ENCODE measurements around the gene PLEKHA6. TPM values are rescaled to one million over a fixed set of nuclear protein-coding genes. Genes with fewer than 3 reads are reported as not detected.

Gene PLEKHA6
- total RNA-seq, 1 experiment from 2014 or later, result 2.1 TPM

GRCh38 chr1:204380293-204380831 is 20.6 kb upstream of the PLEKHA6 start:
- TF ChIP-seq CTCF (conservative IDR thresholded peaks at IDR 0.05), result no peak
- no peak overlapping the region for H3K4me2 ChIP-seq (ENCODE audit: insufficient read depth, insufficient read length, low read length)
- H4K91ac ChIP-seq (ENCODE audit: insufficient read length, low read depth, low read length), result no peak overlapping the region
- no peak overlapping the region for H2BK15ac ChIP-seq (ENCODE audit: low read depth, low read length)
- Mint-ChIP-seq H3K27ac (no peak overlapping the region), H3K36me3 (ENCODE audit: insufficient read depth in 1 of 3, low read depth in 3 of 3) (no peaks in the 10 kb centered on the region), H3K4me1 (peaks cover 8 to 9% of the 10 kb centered on the region in 2 experiments), H3K27me3 (ENCODE audit: low read depth) (peaks cover 36% of the 10 kb centered on the region), H3K4me3 (no peak overlapping the region), H3K9me3 (no peaks in the 10 kb centered on the region)
- H3K4me1 ChIP-seq (ENCODE audit: insufficient read depth, low read length), result peaks cover 2% of the 10 kb centered on the region; the same call in 1 of the 2 replicates
- H2BK20ac ChIP-seq (ENCODE audit: low read depth, low read length, poor library complexity, severe bottlenecking), result no peak overlapping the region
- H3K27ac ChIP-seq (ENCODE audit: insufficient read length, low read depth, low read length), result no peak overlapping the region
- no peak overlapping the region for H2BK5ac ChIP-seq (ENCODE audit: insufficient read length, low read length)
- H3K23ac ChIP-seq (ENCODE audit: insufficient read length, low read depth, low read length), result no peak overlapping the region
- no peak overlapping the region for H3K56ac ChIP-seq (ENCODE audit: insufficient read length, low read depth, low read length)
- H3K9me3 ChIP-seq (ENCODE audit: control insufficient read depth, low read depth, low read length), result no peaks in the 10 kb centered on the region
- no peak overlapping the region for H2BK12ac ChIP-seq (ENCODE audit: insufficient read length, low read depth, low read length)
- H4K8ac ChIP-seq (replicated peaks; ENCODE audit: insufficient read length, low read depth, low read length), result no peak overlapping the region
- H4K20me1 ChIP-seq (ENCODE audit: control insufficient read depth, insufficient read depth, insufficient read length), result peaks cover 2% of the 10 kb centered on the region
- peaks cover 10% of the 10 kb centered on the region for H3K23me2 ChIP-seq (ENCODE audit: insufficient read length, low read depth, low read length, poor library complexity, severe bottlenecking)
- H3K9ac ChIP-seq (ENCODE audit: extremely low read depth, insufficient read length, low read length), result no peak overlapping the region
- no peak overlapping the region for H3K4ac ChIP-seq (ENCODE audit: low read depth, low read length)
- no peak overlapping the region for H2AFZ ChIP-seq (ENCODE audit: low read length)
- no peak overlapping the region for H3T11ph ChIP-seq (ENCODE audit: low read length)
- no peaks in the 10 kb centered on the region for H3K79me2 ChIP-seq (ENCODE audit: insufficient read depth, low read length)
- H2AK5ac ChIP-seq (ENCODE audit: insufficient read length, low read length), result no peak overlapping the region
- WGBS (ENCODE audit: extremely low coverage, insufficient read length, low lambda C conversion rate), result no CpG with 5 or more reads among the region's 8 CpGs
- H3K18ac ChIP-seq (ENCODE audit: insufficient read length, low read depth, low read length), result no peak overlapping the region
- no peak for DNase-seq
- no peak overlapping the region for H3K14ac ChIP-seq (ENCODE audit: insufficient read depth, low read length)
- no peak overlapping the region for H4K5ac ChIP-seq (ENCODE audit: insufficient read length, low read depth, low read length)
- H3K79me1 ChIP-seq (ENCODE audit: insufficient read depth, low read depth, low read length, poor library complexity, severe bottlenecking), result no peaks in the 10 kb centered on the region
- H3K27me3 ChIP-seq (ENCODE audit: insufficient read depth, low read length), result peaks cover 17% of the 10 kb centered on the region; the same call in 1 of the 2 replicates
- no peak overlapping the region for H2BK120ac ChIP-seq (ENCODE audit: low read depth, low read length, poor library complexity, severe bottlenecking)
